WI38 (cell line): ENCODE measurements around the gene CCSER2.

Experiments
- H3K4me3 ChIP-seq: 2 replicates; pipeline ENCODE4 v1.5.1; 2011; ENCODE audit warnings: low read depth, mild to moderate bottlenecking, control low read depth, low read length
- TF ChIP-seq, protein P1 (sequence below): IDR thresholded peaks from 2 replicates; pipeline ENCODE4 v1.5.1; 2012; ENCODE audit warnings: low read depth, mild to moderate bottlenecking, control low read depth, low read length

The CCSER2 gene

DNA sequence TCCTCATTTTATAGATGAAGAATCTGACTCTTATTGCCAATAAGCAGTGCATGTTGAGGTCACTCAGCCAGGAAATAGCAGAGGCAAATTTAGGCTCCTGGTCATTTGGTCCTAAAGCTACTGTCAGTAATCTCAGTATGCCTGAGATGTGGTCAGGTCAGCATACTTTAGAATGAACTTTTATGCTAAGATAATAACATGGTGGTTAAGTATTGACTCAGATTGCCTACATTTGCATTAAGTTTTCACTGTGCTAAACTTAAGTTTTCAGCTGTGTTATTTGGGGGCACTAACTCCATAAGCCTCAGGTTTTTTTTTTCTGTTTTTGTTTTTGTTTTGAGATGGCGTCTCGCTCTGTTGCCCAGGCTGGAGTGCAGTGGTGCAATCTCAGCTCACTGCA is 35.9 kb upstream of the CCSER2 start:
- TF ChIP-seq, protein P1, sequence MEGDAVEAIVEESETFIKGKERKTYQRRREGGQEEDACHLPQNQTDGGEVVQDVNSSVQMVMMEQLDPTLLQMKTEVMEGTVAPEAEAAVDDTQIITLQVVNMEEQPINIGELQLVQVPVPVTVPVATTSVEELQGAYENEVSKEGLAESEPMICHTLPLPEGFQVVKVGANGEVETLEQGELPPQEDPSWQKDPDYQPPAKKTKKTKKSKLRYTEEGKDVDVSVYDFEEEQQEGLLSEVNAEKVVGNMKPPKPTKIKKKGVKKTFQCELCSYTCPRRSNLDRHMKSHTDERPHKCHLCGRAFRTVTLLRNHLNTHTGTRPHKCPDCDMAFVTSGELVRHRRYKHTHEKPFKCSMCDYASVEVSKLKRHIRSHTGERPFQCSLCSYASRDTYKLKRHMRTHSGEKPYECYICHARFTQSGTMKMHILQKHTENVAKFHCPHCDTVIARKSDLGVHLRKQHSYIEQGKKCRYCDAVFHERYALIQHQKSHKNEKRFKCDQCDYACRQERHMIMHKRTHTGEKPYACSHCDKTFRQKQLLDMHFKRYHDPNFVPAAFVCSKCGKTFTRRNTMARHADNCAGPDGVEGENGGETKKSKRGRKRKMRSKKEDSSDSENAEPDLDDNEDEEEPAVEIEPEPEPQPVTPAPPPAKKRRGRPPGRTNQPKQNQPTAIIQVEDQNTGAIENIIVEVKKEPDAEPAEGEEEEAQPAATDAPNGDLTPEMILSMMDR, result no peak
- no peak overlapping the region for H3K4me3 ChIP-seq

DNA sequence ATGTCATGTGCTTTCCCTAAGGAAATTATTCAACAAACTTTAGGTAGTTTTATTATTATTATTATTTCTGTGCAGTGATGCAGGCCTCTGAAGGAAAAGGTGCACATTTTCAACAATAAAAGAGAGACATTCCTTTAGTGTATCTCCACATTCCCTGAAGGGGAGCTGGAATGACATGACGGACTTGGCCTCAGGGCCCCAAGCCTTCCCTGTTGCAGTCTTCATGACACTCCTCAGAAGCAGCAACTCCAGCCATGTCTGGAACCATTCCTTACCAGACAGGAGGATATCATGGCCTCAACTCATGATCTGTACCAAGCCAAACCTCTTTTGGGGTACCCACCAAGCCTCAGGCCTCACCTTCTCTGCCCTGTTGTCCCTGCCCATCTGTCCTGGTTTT is 35.2 kb upstream of the CCSER2 start:
- no peak overlapping the region for H3K4me3 ChIP-seq
- TF ChIP-seq, protein P1, result no peak

DNA sequence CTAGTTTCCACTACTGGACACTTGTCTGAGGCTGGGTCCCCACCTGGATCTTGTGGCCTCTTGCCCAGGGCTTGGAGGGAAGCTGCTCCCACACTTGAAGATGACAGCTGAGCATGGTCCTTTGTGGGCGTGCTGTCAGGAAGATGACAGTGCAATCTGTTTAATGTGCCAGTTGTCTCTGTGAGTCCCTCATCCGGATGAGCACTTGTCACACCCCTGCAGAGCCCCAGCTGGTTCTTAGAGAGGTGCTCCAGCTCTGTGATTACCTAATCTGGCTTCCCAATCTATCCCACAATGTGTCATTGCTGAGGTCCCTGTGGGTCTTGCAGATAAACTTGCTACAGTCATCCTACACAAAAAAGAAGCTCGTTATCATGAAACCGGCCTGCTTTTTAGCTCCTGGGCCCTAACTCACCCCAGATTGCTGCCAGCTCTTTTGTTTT is 34.8 kb upstream of the CCSER2 start:
- TF ChIP-seq, protein P1, result no peak
- no peak overlapping the region for H3K4me3 ChIP-seq

DNA sequence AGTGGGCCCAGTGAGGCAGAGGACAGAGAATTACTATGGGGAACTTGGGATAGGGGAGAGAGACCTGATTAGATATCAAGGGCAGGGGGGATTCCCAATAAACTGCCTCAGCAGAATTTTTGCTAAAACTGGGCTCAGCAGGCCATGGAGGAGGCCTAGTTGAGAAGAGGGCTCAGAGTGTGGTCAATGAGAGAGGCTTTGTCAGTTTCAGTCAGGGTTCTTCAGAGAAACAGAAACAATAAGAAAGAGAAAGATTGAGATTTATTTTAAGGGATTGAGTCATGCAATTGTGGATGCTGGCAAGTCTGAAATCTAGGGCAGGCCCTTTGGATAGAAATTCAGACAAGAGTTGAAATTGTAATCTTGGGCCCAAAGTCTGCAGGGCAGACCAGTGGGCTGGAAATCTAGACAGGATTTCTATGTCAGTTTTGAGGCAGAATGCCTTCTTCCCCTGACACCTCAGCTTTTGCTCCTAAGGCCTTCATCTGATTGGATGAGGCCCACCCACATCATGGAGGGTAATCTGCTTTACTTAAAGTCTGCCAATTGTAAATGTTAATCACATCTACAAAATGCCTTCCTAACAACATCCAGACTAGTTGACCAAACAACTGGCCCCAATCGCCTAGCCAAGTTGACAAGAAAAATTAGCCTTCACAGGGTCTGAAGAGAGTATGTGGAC is 33.5 kb upstream of the CCSER2 start:
- TF ChIP-seq, protein P1, result no peak
- H3K4me3 ChIP-seq, result no peak overlapping the region

DNA sequence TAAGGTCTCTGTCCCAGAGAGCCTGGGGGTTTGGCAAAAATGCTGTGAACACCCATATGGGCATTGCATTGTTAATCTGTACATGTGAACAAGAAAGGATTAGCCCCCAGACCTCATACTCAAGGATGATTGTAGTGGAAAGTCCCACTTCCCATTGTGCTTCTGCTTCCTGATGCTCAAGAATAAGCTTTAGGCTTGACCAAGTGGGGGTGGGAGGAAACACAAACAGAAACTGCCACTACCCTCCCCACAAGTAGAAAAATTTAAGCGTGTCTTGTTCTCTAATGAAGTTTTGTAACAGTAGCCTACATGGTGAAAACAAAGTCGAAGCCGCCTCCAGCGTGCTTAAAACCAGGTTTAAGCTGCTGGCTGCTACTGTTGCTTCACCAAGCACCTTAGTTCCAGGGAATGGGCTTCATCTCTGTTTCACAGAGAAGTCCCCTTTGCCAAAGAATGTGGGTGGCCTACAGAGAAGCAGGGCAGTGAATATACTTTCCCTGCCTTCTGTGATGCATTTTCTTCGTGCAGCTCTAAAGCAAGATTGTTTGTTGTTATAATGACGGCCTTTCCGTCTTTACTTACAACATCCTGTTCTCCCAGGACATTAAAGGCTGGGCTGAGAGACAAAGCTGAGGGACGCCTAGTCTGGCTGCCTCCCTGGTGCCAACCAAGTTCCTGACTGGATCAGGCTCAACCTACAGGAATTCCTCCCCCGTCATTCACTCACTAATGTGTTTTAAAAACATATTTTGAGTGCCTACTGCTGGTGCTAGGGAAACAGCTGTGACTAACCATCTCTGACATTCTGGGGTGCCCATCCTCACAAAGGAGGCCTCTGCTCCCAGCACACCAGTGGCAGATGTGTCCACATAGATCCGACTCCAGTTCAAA is 32.1 kb upstream of the CCSER2 start:
- no peak overlapping the region for H3K4me3 ChIP-seq
- TF ChIP-seq, protein P1, result no peak

DNA sequence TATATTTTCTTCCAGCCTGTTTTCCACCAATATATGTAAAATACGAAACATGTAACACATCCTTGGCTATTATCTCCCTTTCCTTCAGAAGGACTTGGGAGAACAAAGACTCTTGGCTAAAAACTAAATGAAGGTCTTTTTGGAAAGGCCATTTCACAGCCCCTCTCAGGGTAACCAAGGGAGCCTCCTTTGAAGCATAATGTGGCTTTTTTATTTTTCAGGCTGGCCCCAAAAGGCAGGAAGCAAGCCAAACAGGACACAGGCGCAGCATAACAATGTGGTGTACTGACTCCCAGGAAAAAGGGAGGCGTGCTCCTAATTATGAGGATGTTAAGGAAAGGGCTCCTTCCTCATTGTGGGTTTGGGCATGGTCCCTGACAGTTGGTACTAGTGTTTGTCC is 30.3 kb upstream of the CCSER2 start:
- no peak overlapping the region for H3K4me3 ChIP-seq
- TF ChIP-seq, protein P1, result no peak

DNA sequence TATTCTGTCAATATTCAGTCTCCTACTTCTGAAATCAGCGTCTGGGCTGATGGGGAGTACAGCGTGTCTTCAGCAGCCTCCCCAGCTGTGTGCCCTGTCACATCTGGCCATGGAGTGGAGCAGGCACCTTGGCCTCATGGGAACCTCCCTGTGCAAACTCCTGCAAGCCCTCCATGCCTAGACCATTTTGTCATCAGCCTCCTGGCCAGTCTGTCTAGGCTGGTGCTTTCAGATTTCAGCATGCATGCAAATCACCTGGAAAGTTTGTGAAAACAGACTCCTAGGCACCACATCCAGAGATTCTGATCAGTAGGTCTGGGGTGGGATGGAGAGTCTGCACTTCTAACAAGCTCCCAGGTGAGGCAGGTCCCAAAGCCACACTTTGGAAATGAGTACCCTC is 26.2 kb upstream of the CCSER2 start:
- TF ChIP-seq, protein P1, result no peak
- H3K4me3 ChIP-seq, result no peak overlapping the region
